GOT3 (cell line): Measurements from ENCODE around the gene AGAP1.

Experiments
- DNase-seq: peaks from one replicate; lab custom pipeline; 2025; ENCODE audit warnings: mixed read lengths; lab: John Stamatoyannopoulos, UW

AGAP1 gene

DNA sequence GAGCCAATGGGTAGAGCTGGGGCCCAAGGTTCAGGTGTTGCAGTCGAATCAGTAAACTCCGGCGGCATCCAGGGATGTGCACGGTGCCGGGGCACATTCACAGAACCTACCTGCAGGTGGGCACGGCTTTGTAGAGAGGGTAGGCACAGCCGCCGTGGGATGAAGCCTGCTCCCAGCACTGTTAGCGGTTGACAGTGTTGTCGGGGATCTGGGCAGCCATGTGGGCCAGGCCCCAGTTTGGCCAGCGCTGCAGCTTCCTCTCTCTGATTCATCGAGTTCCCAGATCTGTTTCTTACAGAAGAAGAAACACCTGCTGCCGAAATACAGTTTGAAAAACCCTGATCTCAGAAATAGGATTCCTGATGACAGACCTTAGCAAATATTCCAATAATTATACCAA, 274.8 kb downstream of the AGAP1 start:
- no peak for DNase-seq

DNA sequence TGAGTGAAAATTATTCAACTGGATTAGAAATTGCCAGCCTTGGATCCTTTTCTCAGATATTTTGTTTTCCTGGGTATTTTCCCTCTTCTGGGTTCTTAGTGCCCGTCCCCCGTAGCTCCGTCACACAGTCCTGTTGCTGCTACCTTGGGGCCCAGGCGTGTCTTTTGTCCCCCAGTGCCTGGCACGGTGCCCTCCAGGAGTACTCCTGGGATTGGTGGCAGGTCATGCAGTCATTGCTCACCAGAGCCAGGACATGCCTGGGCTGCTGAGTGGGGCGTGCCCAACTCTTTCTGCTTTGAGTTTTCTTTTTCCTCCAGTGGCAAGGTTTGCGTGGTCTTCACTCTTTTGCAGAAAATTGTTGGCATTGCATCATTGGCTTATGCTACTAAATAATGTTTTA, 275.2 kb downstream of the AGAP1 start:
- DNase-seq: no peak

DNA sequence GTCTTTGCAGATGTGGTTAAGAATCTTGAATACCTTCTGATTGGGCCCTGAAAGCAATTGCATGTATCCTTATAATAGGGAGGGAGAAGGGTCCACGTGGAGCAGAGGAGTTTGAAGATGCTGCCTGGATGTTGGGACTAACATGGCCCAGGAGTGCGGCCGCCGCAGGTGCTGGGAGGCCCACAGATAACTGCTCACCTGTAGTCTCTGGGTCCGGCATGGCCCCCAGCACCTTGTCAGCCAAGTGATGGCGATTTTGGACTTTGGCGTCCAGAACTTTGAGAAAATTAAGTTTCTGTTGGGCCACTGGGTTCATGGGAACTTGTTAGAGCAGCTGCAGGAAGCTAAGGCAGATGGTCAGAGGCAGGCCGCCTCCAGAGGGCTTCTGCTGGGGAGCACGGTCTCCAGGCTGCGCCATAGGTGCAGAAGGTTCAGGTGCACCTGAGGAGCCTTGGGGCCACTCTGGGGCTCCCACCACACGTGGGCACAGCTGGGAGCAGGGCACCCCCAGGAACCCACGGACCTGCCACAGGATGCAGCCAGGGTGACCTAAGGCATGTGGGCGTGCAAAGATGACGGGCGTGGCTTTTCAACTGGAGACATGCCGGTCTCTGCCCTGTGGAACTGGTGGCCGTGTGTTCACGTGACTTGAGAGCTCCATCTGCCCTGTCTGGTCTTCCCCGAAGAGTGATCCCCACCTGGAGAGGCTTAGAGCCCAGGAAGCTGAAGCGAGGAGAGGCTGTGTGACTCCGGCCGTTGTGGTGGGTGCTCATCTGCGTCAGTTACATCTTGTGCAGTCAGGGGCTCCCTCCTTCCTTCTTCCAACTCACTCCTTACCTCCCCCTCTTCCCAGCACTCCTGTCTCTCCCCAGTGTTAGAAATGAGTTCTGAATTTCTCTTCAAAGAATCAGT, 277.3 kb downstream of the AGAP1 start:
- no peak for DNase-seq

DNA sequence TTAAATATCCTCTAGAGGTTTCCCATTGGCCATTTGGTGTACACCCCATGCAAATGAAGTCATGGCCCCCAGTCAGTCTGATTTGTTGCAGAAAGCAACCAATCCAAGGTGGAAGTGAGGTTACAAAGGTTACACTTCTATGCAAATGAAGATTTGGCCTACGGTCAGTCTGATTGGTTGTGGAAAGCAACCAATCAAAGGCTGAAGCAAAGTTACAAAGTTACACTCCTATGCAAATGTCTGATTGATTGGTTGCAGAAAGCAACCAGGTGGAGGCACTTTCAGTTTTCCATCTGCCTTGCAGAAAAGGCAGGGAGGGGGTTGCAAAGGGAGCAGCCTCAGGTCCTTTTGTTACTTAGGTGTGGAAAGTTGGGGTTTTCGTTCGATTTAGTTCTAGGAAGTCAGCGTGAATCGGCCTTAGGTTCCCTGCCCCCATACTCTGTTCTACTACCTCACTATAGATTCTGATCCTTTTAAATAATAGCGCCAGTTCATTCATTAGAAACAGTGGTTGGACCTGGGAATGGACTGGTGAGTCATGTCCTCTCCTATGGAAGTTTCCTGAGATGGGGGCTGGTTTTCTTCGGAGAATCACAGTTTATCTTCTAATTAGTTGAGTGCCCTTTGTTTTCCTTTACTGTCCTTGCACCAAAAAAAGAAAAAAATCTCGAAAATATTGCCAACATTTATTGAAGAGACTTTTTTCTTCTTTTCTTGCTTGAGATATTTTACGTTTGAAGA, 279.5 kb downstream of the AGAP1 start:
- no peak for DNase-seq

DNA sequence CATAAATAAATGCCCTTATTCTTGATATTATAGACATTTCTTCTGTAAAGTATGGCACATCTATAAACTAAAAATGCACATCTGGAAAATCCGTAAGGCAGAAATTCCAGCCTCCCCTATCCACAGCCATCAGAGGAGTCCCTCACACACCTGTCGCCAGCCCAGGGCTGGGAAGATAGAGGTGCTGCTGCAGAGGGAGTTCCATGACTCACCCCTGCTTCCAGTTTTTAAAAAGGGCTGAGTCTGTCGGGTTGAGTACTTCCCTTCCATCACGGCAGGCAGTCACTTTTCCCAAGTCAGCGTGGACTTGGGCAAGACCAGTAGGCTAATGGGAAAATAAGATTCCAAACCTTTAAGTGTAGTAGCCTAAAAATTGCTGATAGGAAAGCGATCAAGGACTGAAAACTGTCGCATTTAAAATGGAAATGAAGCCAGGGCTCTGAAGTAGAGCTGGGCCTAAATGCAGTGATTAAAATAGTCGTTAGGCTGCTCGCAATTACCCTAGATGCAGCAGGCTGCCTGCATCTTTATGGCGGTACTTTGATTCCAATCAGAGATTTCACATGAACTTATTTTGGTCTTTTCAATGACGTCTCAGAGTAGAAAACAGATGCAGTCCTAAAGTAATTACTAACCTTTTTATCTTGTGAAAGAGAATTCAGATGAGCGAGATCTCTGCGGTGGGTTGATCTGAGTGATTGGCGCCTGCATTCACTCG, 280.5 kb downstream of the AGAP1 start:
- DNase-seq: no peak

DNA sequence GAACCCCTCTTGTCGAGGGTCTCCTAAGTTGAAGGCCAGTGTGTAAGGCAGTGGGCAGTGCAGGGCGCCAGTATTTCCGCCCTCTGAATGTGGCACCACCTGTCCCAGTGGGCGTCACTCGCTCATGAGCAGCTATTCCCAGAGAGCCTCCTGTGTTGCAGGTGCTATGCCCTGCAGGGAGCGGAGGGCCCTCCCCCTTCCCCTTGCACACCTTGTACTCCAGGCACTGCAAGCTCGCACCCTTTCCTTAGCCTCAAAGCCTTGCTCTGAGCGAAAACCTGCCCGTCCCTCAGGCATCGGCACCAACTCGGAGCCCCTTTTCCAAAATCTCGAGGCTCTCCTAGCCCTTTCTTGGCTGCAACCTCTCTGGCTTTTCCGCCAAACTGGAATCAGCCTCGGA, 282.7 kb downstream of the AGAP1 start:
- DNase-seq: no peak

DNA sequence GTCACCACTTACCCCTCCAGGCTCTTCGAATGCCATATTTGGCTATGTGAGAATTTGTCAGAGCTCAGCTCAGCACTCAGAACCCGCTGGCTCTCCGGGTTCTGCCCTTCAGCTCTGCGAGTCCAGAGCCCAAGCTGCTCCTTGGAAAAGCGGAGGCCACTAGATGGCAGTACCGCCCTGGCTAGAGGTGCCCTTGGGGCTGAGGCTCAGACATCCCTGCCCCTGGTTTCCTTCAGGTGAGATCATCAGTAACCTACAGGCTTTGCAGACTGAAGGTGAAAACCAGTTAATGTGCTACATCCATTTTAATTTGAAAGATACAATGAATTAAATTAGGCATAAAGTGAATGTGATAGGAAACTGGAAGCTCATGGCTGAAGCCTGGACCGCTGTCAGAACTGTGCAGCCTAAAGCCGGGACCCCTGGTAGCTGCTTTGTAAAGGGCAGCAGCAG, 285.6 kb downstream of the AGAP1 start:
- DNase-seq: no peak

DNA sequence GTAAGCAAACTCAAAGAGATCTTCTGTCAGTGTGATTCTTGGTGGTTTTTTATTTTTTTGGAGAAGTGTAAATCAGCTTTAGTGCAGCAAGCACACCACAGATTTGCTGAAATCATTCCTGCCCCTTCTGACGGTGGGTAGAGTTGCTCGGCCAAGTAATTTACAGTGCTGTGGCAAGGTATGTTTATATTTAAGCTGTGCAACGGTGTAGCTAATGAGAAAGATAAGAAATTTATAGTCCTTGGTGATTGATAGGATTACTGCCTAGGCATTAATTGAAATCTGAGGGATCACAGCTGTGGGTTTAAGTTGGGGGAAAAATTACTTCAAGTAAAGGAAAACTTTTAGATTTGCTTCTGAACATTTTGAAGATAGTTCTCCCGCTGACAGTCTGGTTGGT, 286.6 kb downstream of the AGAP1 start:
- no peak for DNase-seq

DNA sequence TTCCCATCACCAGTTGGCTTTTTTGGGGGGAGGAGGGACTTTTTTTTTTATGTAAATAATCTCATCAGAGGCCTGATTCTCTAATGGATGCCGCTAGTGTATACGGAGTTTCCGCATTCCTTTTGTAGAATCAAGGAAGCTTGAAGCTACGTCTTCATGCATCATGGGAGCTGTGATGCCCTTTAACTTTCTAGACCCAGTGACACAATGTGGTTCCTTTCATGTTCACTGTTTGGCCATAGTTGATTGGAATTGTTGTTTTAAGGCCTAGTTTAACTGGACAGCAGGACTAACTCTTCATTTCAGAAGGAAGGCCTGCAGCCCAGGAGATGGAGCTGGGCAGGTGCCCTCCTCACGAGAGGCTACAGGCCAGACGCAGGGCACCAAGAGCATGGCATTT, 287.9 kb downstream of the AGAP1 start:
- no peak for DNase-seq

DNA sequence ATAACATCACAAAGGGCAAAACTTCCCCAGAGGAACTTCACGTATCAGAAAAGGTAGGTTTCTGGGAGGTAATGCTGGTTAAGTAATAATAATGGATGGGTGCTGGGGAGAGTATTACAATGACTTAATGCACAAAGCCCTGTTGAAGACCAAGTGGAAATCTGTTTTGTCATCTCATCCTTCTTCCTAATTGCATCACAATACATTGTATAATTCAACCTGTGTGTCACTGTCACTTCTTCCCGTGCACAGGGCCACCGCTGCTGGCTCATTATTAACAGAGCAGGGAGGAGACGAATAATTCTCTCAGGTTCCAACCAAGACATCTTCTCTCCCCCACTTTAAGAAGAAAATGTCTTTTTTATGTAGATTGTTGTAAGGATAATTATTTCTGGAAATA, 290.9 kb downstream of the AGAP1 start:
- DNase-seq: no peak

DNA sequence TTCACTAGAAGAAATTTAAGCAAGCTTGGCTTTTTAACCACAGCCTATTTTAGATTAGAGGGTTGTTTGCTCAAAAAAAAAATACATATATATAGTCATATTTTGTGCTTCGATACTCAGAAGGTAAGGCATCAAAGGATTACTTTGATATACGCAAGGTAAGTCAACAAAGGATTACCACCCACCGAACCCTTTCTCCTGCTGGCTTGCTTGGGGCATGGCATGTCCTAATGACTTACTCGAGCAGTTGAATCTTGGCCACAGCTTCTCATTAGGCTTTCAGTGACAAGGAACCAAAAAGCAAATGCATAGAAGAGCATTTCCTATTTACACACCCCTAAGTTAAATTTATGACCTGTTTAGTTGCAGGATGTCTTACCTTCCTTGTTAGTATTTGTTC, 295.7 kb downstream of the AGAP1 start:
- no peak for DNase-seq

DNA sequence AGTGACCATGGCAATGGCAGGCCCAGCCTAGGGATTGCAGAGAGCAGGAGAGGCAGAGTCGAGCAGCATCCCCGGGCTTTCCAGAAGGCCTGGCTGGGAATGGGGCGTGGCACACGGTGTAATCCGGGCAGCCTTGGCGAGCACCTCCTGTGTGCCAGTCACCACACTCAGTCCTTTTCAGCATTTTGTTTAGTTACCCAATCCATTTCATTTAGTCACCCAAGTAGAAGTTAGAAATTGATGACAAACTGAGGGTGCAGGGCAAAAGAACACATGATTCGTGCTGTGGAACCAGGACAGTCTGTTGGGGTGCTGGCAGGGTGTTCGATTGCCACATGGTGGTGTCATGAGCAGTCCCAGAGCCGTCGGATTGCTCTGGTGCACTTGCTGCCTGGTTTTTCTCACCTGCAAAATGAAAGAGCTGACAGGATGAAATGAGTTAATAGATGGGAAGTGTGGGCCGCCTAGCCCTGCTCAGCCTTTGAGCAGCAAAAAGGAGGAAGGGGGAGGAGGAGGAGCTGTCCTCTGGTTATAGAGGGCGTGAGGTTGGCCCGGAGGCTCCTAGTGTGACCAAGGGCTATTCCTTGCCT, 299.4 kb downstream of the AGAP1 start:
- no peak for DNase-seq

DNA sequence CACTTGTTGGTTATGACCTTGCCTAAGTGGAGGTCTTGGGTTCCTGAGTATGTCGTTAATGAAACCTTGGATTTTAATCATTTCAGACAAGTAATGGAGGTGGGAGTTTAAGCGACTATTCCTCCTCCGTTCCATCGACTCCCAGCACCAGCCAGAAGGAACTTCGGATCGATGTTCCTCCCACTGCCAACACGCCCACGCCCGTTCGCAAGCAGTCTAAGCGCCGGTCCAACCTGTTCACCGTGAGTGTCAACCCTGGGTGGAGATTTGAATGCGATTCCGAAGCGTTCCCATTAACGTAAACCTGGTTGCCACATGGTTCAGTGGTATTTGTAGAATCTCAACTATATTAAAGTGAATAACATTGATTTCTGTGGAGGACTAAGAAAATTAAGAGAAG, 305.4 kb downstream of the AGAP1 start:
- no peak for DNase-seq

DNA sequence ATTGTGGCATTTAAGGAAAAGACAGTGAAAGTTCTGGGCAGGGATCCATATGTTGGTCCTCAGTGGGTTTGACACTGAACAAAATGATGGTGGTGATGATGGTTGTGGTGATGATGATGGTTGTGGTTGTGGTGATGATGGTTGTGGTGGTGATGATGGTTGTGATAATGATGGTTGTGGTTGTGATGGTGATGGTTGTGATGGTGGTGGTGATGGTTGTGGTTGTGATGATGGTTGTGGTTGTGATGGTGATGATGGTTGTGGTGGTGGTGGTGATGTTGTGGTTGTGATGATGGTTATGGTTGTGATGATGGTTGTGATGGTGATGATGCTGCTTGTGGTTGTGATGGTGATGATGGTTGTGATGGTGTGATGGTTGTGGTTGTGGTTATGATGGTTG, 308.7 kb downstream of the AGAP1 start:
- DNase-seq: no peak

DNA sequence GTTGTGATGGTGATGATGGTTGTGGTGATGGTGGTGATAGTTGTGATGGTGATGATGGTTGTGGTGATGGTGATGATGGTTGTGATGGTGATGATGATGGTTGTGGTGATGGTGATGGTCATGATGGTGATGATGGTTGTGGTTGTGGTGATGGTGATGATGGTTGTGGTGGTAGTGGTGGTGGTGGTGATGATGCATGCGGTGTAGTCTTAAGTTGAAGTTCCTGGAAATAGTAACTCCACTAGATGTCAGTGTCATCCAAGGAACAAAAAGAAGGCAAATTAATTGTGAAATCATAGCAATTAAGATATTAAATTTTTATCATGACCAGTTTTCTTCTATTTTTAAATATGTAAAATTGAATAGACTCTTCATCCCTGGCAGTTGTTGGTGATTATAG, 309.2 kb downstream of the AGAP1 start:
- DNase-seq: no peak

DNA sequence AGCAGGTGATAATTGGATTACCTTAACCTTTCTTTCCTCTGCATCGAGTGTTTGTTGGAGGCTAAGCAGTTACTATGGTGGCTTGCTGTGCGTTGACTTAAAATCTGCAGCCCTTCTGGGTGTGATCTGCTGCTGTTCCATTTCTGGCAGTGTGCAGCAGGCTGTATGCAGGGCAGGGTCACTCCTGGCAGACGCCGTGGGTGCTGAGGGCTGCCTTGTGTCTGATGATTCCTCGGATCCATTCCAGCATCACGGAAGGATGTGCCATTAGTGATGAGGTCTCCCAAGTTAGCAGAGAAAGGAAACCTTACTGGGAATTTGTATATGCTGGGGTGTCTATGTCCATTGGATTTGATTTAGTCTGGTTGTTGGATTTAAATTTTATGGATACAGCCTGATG, 310.8 kb downstream of the AGAP1 start:
- no peak for DNase-seq

DNA sequence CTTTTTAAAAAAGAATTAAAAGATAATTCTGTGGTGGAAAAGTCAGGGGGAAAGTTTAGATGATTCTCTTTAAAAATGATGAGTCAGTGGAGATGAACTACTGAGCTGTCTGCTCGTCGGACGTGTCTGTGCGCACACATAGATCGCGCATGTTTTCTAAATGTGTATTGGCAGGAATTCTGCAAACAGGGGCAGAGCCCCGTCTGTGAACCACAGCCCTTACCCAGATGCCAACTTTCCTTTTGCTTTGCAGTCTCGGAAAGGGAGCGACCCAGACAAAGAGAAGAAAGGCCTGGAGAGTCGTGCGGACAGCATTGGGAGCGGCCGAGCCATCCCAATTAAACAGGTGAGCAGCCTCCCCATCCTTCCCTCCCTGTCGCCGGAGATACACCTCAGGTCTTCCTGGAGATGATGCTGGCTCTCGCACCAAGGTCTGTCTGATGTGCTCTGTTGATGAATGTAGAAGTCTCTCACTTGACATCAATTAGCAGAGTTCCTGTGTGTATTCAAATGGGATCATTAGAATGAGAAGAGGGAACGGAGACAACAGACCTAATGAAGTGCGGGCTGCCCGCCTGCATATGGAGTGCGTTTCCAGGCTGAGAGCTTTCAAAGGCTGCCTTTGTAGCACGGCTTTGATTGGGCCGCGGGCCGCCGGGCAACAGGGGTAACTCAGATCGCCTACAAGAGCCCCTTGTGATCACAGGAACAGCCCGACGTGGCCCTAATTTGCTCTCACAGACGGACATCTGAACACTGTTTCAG, 313.3 kb downstream of the AGAP1 start:
- DNase-seq: no peak

DNA sequence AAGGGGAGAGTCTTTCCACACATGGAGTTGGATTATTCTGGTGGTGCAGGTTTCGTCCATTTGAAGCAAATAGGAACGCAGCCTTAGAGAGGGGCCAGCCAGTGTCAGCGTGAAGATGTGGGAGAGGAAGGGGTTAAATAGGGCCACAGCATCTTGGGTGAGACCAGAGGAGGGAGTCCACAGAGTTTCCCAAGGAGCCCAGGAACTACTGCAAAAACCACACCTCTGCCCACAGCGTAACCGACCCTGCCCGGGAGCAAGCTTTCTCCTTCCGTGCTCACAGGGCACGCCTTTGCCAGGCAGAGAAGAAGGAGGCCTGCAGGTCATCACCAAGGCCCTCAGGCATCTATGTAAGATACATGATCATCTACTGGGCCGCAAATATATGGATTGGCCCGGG, 314.5 kb downstream of the AGAP1 start:
- no peak for DNase-seq

DNA sequence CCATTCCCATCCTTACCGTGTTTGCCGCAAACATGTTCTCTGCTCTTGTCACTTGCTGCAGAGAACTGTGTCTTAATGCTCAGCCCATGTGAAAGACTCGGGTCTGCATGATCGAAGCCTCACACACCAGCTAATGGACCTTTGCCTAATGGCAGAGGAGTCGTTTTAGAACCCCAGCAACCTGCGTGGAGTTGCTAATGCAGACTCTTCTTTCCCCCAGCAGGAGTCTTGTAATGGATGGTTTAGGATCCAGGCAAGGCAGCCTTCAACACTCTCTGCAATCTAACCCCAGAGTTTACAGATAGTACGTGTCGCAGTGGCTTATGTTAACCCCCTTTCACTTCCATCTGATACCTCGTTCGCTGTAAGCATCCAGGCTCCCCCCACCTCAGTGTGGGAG, 316.4 kb downstream of the AGAP1 start:
- no peak for DNase-seq

DNA sequence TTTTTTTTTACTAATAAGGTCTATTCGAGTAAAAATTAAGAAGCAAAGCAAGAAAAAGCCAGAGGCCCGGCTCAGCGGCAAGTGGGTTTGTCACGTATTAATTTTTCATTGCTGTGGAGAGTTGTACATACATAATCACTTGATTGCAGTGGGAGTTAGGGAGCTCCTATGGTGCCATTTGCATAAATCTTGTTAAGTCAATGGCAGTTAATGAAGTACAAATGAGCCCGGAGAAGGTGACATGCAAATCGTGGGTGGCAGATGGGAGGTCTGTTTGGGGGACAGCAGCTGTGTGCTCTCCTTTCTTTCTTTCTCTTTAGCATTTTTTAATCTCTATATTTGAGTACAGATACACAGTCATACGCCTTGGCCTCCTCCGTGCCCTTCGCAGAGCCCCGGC, 317.0 kb downstream of the AGAP1 start:
- DNase-seq: no peak

DNA sequence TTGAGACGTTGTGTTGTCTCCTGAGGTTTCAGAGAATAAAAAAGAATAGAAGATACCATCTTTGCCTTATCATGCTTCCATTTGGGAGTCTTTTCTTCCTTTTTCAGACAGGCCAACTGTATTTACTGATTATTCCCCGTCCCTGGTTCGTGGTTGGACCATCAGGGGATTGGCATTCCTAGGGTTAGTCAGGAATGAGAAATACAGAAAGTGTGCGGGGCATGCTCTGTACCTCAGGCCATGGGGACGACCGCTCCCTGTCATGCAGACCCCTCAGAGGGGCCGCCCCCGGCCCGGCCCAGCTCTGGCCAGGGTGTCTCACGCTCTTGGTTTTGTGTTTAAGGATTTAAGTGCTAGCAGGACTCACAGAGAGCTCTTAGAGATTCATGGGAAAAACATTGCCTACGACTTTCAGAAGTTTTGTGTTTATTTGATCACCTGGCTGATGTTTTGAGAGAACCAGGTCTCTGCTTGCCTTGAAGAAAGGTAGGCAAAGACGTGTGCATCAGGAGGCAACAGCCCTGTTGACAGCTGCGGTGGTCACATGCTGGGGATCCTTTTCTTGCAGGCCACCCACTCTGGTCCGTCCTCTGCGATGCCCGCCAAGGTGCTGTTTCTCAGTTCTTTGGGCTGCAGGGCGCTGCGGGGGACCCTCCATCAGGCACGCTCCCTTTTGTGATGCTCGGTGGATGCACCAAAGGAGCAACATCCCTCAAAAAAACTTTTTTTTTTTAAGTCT, 317.8 kb downstream of the AGAP1 start:
- no peak for DNase-seq
